Osteoblast (primary cell): ENCODE measurements around the gene GTF3C4. TPM values are rescaled to one million over a fixed set of nuclear protein-coding genes. Genes with fewer than 3 reads are reported as not detected.

Source experiments
- DNase-seq: peaks from one replicate; pipeline ENCODE4 v3.0.0; 2011; ENCODE audit warnings: low spot score, mixed read lengths; ENCODE audit not compliant: insufficient read length; ENCODE audit errors: missing footprints
- H2AFZ ChIP-seq: 2 replicates; pipeline ENCODE4 v1.6.0; 2011; ENCODE audit warnings: mild to moderate bottlenecking, low read length
- H3K27ac ChIP-seq: 2 replicates; pipeline ENCODE4 v1.5.1; 2011; ENCODE audit warnings: mild to moderate bottlenecking, low read depth, low read length, moderate library complexity
- H3K27me3 ChIP-seq: 2 replicates; pipeline ENCODE4 v1.6.0; 2012; ENCODE audit warnings: mild to moderate bottlenecking, control low read depth, inconsistent platforms, low read length, moderate library complexity; ENCODE audit not compliant: insufficient read depth
- H3K36me3 ChIP-seq: 2 replicates; pipeline ENCODE4 v1.5.1; 2011; ENCODE audit warnings: mild to moderate bottlenecking, low read length, control low read depth, moderate library complexity; ENCODE audit not compliant: insufficient read depth
- H3K4me1 ChIP-seq: 2 replicates; pipeline ENCODE4 v1.5.1; 2011; ENCODE audit warnings: mild to moderate bottlenecking, low read length, control low read depth, moderate library complexity; ENCODE audit not compliant: insufficient read depth
- H3K4me2 ChIP-seq: 2 replicates; pipeline ENCODE4 v1.6.0; 2011; ENCODE audit warnings: mild to moderate bottlenecking, low read length; ENCODE audit not compliant: insufficient read depth
- H3K4me3 ChIP-seq: fragments of 200-600 bp; sonication (generic); 3 replicates; pipeline ENCODE4 v1.5.1; 2012; ENCODE audit warnings: mild to moderate bottlenecking, low read length, inconsistent platforms; ENCODE audit not compliant: insufficient read depth
- H3K79me2 ChIP-seq: 2 replicates; pipeline ENCODE4 v1.6.0; 2012; ENCODE audit warnings: mild to moderate bottlenecking, low read length, control low read depth, inconsistent platforms; ENCODE audit not compliant: insufficient read depth
- H3K9me3 ChIP-seq: 2 replicates; pipeline ENCODE4 v1.5.1; 2011; ENCODE audit warnings: low read depth, low read length, control low read depth
- H4K20me1 ChIP-seq: 2 replicates; pipeline ENCODE4 v1.6.0; 2012; ENCODE audit warnings: mild to moderate bottlenecking, low read length, control low read depth; ENCODE audit not compliant: insufficient read depth
- total RNA-seq: library from RNA; depleted of rRNA; stranded (reverse); fragments of >200 nt; gene quantifications from 2 replicates; pipeline ENCODE4 v1.2.3, GENCODE V29; 2012
- TF ChIP-seq, protein P1 (sequence below): IDR thresholded peaks from 2 replicates; pipeline ENCODE4 v1.5.1; 2011; ENCODE audit warnings: mild to moderate bottlenecking, low read depth, low read length, moderate library complexity; ENCODE audit errors: extremely low read depth

GTF3C4 gene
- total RNA-seq, 1 donor, result 21.7 TPM

DNA sequence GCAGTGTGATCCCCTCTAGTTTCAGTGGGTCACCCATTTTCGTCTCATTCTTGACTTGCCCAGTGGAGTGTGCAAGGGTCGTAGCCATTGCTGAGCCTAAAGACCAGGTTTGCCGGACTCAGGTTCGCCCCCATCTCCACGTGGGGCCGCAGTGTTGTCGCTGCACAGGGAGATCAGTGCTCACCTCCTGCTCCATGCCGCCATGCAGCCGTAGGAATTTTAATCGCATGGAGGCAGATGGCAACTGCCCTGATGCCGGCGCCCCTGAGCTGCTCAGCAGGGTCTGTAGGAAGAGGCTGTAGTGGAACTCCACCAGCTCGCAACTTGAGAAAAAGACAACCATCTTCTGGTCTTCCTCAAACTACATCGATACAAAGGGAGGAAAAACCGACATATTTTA is 24.6 kb upstream of the GTF3C4 start:
- Histone ChIP-seq H3K4me2 (no peak overlapping the region), H3K4me3 (no peak overlapping the region), H4K20me1 (no peaks in the 10 kb centered on the region), H3K36me3 (peaks cover 81% of the 10 kb centered on the region), H3K9me3 (no peaks in the 10 kb centered on the region), H3K27me3 (no peaks in the 10 kb centered on the region), H3K4me1 (peaks cover 20% of the 10 kb centered on the region), H2AFZ (no peak overlapping the region), H3K27ac (no peak overlapping the region), H3K79me2 (no peaks in the 10 kb centered on the region)
- TF ChIP-seq, protein P1, sequence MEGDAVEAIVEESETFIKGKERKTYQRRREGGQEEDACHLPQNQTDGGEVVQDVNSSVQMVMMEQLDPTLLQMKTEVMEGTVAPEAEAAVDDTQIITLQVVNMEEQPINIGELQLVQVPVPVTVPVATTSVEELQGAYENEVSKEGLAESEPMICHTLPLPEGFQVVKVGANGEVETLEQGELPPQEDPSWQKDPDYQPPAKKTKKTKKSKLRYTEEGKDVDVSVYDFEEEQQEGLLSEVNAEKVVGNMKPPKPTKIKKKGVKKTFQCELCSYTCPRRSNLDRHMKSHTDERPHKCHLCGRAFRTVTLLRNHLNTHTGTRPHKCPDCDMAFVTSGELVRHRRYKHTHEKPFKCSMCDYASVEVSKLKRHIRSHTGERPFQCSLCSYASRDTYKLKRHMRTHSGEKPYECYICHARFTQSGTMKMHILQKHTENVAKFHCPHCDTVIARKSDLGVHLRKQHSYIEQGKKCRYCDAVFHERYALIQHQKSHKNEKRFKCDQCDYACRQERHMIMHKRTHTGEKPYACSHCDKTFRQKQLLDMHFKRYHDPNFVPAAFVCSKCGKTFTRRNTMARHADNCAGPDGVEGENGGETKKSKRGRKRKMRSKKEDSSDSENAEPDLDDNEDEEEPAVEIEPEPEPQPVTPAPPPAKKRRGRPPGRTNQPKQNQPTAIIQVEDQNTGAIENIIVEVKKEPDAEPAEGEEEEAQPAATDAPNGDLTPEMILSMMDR, result no peak
- DNase-seq, result no peak

DNA sequence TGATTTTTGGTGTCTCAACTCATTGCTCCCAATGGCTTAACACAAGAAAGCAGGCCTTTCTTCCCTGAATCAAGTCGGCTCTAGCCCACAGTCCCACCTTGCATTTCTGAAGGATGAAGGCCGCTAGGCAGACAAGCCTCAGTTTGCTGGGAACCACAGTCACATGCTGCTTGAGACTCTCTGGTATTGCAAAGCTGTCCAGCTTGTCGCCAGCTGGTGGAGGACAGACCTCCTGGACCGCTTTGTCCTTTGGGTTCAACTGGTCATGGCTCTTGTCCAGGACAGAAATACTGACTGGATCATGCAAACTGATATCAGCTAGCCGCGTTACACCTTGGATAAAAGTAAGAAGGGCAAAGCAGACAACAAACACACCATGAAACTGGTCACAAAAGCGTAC is 23.5 kb upstream of the GTF3C4 start:
- Histone ChIP-seq H3K27me3 (no peaks in the 10 kb centered on the region), H3K36me3 (peaks cover 76% of the 10 kb centered on the region), H4K20me1 (peaks cover 2% of the 10 kb centered on the region), H3K79me2 (no peaks in the 10 kb centered on the region), H2AFZ (no peak overlapping the region), H3K27ac (peak overlapping the region; percentile 91), H3K9me3 (no peaks in the 10 kb centered on the region), H3K4me2 (peak overlapping the region; percentile 38), H3K4me1 (peaks cover 29% of the 10 kb centered on the region), H3K4me3 (no peak overlapping the region)
- DNase-seq, result no peak
- TF ChIP-seq, protein P1, result no peak

DNA sequence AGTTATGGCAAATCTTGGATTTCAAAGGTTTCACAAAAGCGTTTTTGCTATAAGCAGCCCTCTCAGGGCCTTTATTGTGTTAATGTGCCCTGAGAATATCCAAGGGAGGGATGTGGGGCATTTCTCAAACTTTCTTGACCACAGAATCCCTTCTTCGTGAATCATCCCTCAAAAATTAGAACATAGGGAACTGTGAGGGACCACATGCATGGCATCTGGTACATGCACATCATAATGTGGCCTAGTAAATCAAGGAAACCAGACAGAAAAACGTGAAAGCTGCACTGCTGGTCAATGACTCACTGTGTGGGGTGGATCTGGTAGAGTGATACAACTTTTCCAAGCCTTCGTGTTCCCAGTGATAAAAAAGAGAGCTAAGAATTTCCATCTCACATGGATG is 22.9 kb upstream of the GTF3C4 start:
- Histone ChIP-seq H3K4me1 (peaks cover 30% of the 10 kb centered on the region), H2AFZ (no peak overlapping the region), H3K4me2 (peak overlapping the region; percentile 52), H3K27ac (peak overlapping the region; percentile 91), H3K36me3 (peaks cover 71% of the 10 kb centered on the region), H3K27me3 (no peaks in the 10 kb centered on the region), H3K79me2 (no peaks in the 10 kb centered on the region), H3K4me3 (no peak overlapping the region), H4K20me1 (peaks cover 3% of the 10 kb centered on the region), H3K9me3 (no peaks in the 10 kb centered on the region)
- TF ChIP-seq, protein P1, result no peak
- peak; percentile 80 for DNase-seq

DNA sequence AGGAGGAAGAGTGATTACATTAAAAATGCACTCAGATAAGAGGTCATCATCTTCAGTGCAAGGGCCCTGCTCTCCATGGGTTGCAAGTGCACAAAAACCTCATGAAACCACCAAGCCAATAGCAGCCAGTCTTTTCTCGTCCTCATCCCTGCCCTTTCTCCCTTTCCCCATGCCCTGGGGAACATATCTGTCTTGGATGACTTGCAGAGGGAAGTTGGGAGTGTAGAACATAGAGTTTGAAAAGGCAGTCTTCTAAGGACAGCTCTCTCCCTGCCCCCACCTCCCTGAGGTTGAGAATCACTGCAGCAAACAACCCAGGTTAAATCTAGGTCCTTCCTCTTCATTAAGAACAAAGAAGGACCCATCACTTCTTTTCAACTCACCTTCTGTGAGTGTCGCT is 22.5 kb upstream of the GTF3C4 start:
- Histone ChIP-seq H3K27ac (peak overlapping the region; percentile 91), H3K36me3 (peaks cover 71% of the 10 kb centered on the region), H3K4me3 (no peak overlapping the region), H3K9me3 (no peaks in the 10 kb centered on the region), H3K4me2 (peak overlapping the region; percentile 52), H3K27me3 (no peaks in the 10 kb centered on the region), H3K4me1 (peaks cover 30% of the 10 kb centered on the region), H2AFZ (no peak overlapping the region), H3K79me2 (no peaks in the 10 kb centered on the region), H4K20me1 (peaks cover 3% of the 10 kb centered on the region)
- no peak for DNase-seq
- TF ChIP-seq, protein P1, result no peak
